GM18868 (cell line): Measurements from ENCODE around the gene MREG.

Experiments
- ATAC-seq: cut with Tn5 transposase; IDR thresholded peaks from one replicate; pipeline ENCODE4 v1.9.1; 2021; ENCODE audit warnings: mild to moderate bottlenecking, moderate library complexity; ENCODE audit not compliant: unreplicated experiment

Gene MREG

GRCh38 chr2:215899141-215900074 lies 113.9 kb downstream of the MREG start:
- no peak for ATAC-seq

- ATAC-seq: no peak
Measured at GRCh38 chr2:215898363-215898762, 115.0 kb downstream of the MREG start.

GRCh38 chr2:215896921-215897320 lies 116.4 kb downstream of the MREG start:
- no peak for ATAC-seq

GRCh38 chr2:215895330-215895729 lies 118.0 kb downstream of the MREG start:
- ATAC-seq: no peak
